ENCODE measurements around the gene SLC39A9. TPM values are rescaled to one million over a fixed set of nuclear protein-coding genes. Genes with fewer than 3 reads are reported as not detected.

The SLC39A9 gene
- total RNA-seq, 1 experiment from 2014 or later = 39.8 TPM

DNA sequence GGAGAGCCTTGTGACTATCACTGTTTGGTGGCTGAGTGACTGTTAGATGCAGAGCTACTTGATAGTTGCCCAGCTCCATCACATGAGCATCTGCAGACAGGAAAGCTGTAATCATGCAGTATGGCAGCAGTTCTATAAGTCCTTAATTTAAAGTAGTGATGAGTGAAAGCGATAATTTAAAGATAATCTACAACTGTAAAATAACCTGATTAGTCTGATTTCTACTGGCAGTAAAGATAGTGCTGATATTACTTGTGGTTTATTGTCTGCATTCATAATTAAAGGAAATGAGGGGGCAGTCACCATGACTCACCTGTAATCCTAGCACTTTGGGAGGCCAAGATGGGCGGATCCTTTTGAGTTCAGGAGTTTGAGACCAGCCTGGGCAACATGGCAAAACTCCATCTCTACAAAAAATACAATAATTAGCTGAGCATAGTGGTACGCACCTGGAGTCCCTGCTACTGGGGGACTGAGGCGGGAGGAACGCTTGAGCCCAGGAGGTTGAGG is 44.9 kb downstream of the SLC39A9 start:
- Histone ChIP-seq H4K8ac (replicated peaks; ENCODE audit: insufficient read length, low read depth, low read length) (no peak overlapping the region), H3K56ac (ENCODE audit: insufficient read length, low read depth, low read length) (no peak overlapping the region), H3K27me3 (ENCODE audit: insufficient read depth, low read length) (no peaks in the 10 kb centered on the region), H3K14ac (ENCODE audit: insufficient read depth, low read length) (no peak overlapping the region), H4K91ac (ENCODE audit: insufficient read length, low read depth, low read length) (no peak overlapping the region), H3K79me1 (ENCODE audit: insufficient read depth, low read depth, low read length, poor library complexity, severe bottlenecking) (no peaks in the 10 kb centered on the region), H3K23ac (ENCODE audit: insufficient read length, low read depth, low read length) (no peak overlapping the region), H2BK120ac (ENCODE audit: low read depth, low read length, poor library complexity, severe bottlenecking) (no peak overlapping the region), H3K9me3 (ENCODE audit: control insufficient read depth, low read depth, low read length) (no peaks in the 10 kb centered on the region), H3T11ph (ENCODE audit: low read length) (no peak overlapping the region), H2BK5ac (ENCODE audit: insufficient read length, low read length) (no peak overlapping the region), H3K4me2 (ENCODE audit: insufficient read depth, insufficient read length, low read length) (no peak overlapping the region), H3K27ac (ENCODE audit: insufficient read length, low read depth, low read length) (no peak overlapping the region), H4K5ac (ENCODE audit: insufficient read length, low read depth, low read length) (no peak overlapping the region), H3K4me1 (ENCODE audit: insufficient read depth, low read length) (no peaks in the 10 kb centered on the region; the same call in 1 of the 2 replicates), H2BK20ac (ENCODE audit: low read depth, low read length, poor library complexity, severe bottlenecking) (no peak overlapping the region), H2AK5ac (ENCODE audit: insufficient read length, low read length) (no peak overlapping the region), H2BK12ac (ENCODE audit: insufficient read length, low read depth, low read length) (no peak overlapping the region), H2BK15ac (ENCODE audit: low read depth, low read length) (no peak overlapping the region), H2AFZ (ENCODE audit: low read length) (no peak overlapping the region), H3K23me2 (ENCODE audit: insufficient read length, low read depth, low read length, poor library complexity, severe bottlenecking) (no peaks in the 10 kb centered on the region), H3K9ac (ENCODE audit: extremely low read depth, insufficient read length, low read length) (no peak overlapping the region), H3K4ac (ENCODE audit: low read depth, low read length) (no peak overlapping the region), H4K20me1 (ENCODE audit: control insufficient read depth, insufficient read depth, insufficient read length) (no peaks in the 10 kb centered on the region), H3K79me2 (ENCODE audit: insufficient read depth, low read length) (no peaks in the 10 kb centered on the region), H3K18ac (ENCODE audit: insufficient read length, low read depth, low read length) (no peak overlapping the region)
- Mint-ChIP-seq H3K27ac (no peak overlapping the region), H3K27me3 (ENCODE audit: low read depth) (no peaks in the 10 kb centered on the region), H3K36me3 (ENCODE audit: insufficient read depth in 1 of 3, low read depth in 3 of 3) (peaks cover 2 to 6% (median 3%) of the 10 kb centered on the region in 3 experiments; a peak in 6 of 7 replicates), H3K9me3 (no peaks in the 10 kb centered on the region), H3K4me3 (no peak overlapping the region), H3K4me1 (peaks cover 11% of the 10 kb centered on the region in 2 experiments)
- WGBS (ENCODE audit: extremely low coverage, insufficient read length, low lambda C conversion rate) = no CpG with 5 or more reads among the region's 5 CpGs
- DNase-seq = no peak
- TF ChIP-seq, protein P1, sequence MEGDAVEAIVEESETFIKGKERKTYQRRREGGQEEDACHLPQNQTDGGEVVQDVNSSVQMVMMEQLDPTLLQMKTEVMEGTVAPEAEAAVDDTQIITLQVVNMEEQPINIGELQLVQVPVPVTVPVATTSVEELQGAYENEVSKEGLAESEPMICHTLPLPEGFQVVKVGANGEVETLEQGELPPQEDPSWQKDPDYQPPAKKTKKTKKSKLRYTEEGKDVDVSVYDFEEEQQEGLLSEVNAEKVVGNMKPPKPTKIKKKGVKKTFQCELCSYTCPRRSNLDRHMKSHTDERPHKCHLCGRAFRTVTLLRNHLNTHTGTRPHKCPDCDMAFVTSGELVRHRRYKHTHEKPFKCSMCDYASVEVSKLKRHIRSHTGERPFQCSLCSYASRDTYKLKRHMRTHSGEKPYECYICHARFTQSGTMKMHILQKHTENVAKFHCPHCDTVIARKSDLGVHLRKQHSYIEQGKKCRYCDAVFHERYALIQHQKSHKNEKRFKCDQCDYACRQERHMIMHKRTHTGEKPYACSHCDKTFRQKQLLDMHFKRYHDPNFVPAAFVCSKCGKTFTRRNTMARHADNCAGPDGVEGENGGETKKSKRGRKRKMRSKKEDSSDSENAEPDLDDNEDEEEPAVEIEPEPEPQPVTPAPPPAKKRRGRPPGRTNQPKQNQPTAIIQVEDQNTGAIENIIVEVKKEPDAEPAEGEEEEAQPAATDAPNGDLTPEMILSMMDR (conservative IDR thresholded peaks at IDR 0.05) = no peak
